ENCODE results near the gene RPH3AL.
A peak's percentile ranks its signal among the peaks of the same experiment; 100 is the strongest.
"Not testable (repeated sequence)": the region's sequence is repeated elsewhere in the genome, so short reads cannot be mapped to it uniquely, and the experiment has no call there.

Gene RPH3AL

DNA sequence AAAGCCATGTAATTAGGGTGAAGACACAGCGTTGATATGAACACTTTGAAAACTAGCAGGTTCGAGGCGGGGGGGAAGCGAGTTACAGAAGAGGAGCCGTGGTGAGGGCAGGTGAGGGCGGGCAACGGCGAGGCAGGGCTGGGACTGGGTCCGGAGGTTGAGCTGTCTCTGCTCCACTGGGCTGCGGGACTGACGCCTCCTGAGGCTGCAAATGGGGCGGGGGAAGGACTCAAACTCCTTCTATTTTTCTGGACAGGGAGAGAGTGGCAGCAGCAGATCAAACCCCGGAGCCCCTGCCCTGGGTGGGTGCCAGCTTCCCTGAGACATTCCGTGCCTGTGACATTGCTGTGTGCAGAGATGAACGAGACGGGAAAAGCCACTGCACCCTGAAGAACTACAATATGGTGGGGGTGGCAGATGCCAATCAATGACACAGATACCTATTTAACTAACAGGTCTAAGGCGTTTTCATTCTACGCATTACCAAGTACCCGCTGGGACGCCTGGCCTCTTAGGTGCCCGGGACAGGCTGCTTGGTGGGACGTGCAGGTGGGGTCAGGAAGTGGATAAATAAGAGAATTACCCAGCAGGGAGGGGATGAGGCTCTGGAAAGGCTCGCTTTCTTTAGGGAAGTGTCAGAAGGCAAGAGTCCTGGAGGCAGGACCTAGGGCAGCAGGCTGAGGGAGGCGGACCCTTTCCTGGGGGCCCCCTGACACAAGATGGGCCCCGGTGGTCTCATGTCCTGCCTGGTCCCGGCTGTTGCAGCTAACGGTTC, 30.4 kb downstream of the RPH3AL start:
- DNase-seq: peak in 4 of 10 donors; percentile 6 to 74 (median 65)
- intact Hi-C loops (cut with DNase I): no loop called here

DNA sequence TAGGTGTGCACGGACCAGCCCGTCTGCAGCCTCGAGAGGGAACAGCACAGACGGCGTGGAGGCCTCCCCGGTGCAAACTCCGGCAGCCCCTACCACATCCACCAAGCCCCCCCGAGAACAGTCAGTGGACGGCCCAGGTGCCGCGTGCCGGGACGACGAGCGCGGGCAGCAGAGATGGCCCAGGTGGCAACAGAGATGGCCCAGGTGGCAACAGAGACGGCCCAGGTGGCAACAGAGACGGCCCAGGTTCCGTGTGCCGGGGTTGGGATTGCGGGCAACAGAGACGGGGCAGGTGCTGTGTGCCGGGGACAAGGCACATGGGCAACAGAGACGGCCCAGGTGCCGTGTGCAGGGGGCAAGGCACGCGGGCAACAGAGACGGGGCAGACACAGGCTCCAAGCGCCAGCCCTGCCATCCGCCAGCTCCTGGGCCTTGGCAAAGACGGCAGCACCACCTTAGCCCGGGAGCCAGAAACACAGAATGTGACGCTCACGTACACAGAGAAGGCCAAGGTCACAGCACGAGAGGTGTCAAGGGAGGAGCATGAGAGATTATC, 31.1 kb downstream of the RPH3AL start:
- peak in 3 of 10 donors; percentile 3 to 72 (median 71) for DNase-seq
- intact Hi-C loops (cut with DNase I): no loop called here

DNA sequence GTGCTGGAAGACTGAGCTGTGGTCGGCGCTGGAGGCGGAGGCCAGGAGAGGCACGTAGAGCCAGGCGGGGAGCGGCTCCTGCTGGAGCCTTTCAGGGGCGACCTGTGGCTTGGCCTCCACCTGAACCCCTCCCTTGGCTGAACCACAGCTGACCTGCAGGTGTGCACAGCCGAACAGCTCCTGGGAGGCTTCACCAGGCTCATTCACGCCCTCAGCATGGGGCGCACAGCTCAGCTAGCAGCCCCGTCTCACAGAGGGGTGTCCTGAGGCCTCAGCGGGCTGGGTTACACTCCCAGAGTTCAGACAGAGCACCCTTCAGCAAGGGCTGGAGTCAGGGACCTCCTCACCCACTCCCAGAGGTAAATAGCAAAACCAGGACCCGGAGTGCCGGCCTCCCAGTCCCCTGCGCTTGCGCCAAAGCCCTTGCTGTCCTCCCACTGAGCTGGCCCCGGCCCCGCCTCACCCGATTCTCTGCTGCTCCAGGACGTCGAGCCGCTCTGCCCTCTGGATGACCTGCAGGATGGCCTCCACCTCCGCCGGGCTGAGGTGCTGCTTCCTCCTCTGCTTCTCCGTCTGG, 31.7 kb downstream of the RPH3AL start:
- peak in 3 of 10 donors; percentile 64 to 80 (median 78) for DNase-seq

DNA sequence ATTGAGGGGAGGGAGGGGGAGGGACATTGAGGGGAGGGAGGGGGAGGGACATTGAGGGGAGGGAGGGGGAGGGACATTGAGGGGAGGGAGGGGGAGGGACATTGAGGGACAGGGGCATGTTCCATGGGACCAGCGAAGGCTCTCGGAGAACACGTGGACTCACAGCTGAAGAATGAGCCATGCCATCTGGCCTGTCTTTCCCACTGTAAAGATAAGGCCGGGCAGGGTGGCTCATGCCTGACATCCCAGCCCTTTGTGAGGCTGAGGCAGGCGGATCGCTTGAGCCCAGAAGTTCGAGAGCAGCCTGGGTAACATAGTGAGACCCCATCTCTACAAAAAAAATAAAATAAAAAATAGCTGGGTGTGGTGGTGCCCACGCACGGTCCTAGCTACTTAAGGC, 32.5 kb downstream of the RPH3AL start:
- peak in 3 of 10 donors; percentile 22 to 51 (median 28) for DNase-seq

More for the DNA sequence above, 31.7 kb downstream of the RPH3AL start:
- intact Hi-C loops (cut with DNase I): no loop called here

DNA sequence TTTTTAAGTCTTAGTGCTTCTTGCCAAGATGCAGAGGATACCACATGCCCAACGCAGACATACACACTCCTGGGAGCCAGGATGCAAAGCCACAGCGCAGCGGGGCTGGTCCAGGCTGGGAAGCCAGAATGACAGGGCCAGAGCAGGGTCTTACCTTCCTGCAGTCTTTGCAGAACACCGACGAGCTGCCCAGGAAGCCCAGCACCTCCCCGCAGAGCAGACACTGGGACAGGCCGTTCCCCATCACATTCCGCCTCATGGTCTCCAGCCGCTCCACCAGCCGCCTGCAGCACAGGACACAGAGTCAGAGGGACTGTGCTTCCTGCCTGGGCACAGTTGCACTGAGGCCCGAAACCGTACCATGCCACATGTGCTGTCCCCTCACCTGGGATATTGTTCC, 33.3 kb downstream of the RPH3AL start:
- intact Hi-C loops (cut with DNase I): no loop called here
- peak in 2 of 10 donors; percentile 55 to 77 for DNase-seq

More for the DNA sequence above, 32.5 kb downstream of the RPH3AL start:
- intact Hi-C loops (cut with DNase I): no loop called here

DNA sequence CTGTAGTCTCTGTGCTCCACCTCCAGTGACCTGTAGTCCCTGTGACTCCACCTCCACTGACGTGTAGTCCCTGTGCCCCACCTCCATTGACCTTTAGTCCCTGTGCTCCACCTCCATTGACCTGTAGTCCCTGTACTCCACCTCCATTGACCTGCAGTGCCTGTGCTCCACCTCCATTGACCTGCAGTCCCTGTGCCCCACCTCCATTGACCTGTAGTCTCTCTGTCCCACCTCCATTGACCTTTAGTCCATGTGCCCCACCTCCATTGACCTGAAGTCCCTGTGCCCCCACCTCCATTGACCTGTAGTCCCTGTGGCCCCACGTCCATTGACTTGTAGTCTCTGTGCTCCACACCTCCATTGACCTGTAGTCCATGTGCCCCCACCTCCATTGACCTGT, 35.5 kb downstream of the RPH3AL start:
- DNase-seq: peak in 2 of 10 donors; percentile 5 to 33
- intact Hi-C loops (cut with DNase I): not testable (repeated sequence)

DNA sequence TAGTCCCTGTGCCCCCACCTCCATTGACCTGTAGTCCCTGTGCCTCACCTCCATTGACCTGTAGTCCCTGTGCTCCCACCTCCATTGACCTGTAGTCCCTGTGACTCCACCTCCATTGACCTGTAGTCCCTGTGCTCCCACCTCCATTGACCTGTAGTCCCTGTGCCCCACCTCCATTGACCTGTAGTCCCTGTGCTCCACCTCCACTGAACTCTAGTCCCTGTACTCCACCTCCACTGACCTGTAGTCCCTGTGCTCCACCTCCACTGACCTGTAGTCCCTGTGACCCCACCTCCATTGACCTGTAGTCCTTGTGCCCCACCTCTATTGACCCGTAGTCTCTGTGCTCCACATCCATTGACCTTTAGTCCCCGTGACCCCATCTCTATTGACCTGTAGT, 37.2 kb downstream of the RPH3AL start:
- DNase-seq: peak in 1 of 10 donors; percentile 32

DNA sequence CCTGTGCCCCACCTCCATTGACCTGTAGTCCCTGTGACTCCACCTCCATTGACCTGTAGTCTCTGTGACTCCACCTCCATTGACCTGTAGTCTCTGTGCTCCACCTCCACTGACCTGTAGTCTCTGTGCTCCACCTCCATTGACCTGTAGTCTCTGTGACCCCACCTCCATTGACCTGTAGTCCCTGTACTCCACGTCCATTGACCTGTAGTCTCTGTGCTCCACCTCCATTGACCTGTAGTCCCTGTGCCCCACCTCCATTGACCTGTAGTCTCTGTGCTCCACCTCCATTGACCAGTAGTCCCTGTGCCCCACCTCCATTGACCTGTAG, 38.0 kb downstream of the RPH3AL start:
- intact Hi-C loops (cut with DNase I): not testable (repeated sequence)
- peak in 2 of 10 donors; percentile 23 to 24 for DNase-seq

More for the DNA sequence above, 37.2 kb downstream of the RPH3AL start:
- intact Hi-C loops (cut with DNase I): not testable (repeated sequence)

DNA sequence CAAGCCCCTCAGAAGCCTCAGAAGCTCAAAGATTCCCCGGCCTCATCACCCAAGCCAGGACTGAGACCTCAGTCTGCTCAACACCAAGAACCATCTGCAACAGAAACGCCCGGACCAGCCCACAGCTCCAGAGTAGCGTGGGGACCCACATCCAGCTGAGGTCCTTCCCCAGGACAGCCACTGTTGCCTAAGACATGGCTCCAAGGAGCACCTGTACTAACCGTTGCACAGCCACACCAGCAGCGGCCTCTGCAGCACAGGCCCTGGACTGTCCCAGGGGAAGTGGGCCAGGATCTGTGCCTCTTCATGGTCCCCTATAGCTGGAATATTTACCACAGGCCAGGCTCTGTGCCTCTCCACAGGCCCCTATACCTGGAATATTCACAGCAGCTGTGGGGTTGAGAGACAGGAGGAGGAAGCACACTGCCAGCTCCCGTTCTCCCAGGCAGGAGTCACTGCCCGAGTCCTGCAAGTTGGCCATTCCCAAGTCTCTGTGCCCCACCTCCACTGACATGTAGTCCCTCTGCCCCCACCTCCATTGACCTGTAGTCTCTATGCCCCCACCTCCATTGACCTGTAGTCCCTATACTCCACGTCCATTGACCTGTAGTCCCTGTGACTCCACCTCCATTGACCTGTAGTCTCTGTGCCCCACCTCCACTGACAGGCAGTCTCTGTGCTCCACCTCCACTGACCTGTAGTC, 38.5 kb downstream of the RPH3AL start:
- DNase-seq: peak in 1 of 10 donors; percentile 74
- intact Hi-C loops (cut with DNase I): no loop called here

DNA sequence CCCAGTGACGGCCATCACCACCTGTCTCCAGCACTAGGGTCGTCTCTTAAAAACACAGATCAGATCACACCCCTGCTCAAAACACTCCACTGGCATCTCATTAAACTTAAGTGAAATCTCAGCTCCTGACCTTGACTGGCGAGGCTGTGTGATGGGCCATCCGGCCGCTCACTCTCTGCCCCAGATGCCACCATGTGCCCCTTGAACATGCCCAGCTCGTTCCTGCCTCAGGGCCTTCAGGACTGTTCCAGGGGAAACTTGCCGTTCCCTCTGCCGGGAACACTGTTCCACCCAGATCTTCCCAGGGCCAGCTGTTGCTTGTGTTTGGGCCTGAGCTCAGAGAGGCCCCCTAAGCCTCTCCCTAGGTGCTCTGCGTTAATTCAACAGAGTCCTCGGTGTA, 39.4 kb downstream of the RPH3AL start:
- peak in 1 of 10 donors; percentile 51 for DNase-seq
- intact Hi-C loops (cut with DNase I): no loop called here

DNA sequence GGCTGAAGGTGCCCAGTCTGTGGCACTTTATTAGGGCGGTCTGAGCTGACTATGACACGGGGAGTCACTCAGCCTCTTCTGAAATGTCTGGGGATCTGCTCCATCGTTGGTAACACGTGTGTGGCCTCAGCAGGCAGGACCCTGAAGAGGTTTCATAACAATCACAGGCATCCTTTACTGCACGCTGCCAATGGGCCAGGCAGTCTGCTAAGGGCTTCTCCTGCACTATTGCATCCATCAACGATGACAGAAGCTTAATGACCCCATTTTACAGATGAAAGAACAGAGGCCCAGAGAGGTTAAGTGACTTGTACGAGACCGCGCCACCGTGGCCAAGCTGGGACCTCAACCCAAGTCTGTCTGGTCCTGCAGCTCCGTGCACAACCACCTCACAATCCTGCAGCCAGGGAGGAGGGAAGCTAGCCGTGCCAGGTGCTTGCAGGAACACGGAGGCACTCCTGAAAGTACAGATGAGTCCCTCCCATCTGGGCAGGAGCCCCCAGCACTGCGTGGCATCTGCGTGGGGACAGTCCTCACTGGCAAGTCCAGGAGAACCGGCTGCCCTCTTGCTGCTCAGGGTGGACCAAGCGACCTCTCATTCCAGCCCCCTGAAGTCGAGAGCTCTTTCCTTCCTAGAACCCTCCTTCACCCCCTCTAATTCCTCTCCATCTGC, 40.0 kb downstream of the RPH3AL start:
- intact Hi-C loops (cut with DNase I): no loop called here
- peak in 3 of 10 donors; percentile 3 to 74 (median 72) for DNase-seq

DNA sequence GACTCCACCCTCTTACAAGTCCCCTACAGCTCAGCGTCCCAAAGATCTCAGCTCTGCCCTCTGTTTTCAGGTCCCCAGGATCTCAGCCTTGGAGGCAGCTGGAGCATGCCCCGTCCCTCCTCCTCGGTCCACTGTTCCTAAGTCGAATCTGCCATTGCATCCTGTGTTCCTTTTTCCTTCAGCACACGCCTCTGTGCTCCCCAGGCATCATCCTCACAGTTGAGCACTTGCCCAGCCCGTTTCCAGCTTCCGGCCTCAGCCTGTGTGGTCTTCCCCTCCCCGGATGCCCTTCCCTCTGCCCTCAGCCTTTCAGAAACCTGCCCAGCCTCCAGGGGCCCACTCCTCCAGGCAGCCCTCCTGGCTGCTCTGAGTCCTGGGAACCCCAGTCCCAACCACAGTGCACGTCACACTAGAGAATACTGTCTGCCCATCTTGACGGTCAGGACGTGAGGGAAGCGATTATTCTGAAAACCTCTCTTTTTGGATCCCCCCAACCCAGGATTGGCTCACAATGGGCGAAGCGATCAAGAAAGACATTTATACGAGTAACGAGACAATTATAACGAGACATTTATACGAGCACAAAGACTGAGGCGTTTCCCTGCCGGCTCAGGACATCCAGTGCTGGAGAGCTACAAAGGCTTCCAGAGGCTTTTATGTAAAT, 41.4 kb downstream of the RPH3AL start:
- intact Hi-C loops (cut with DNase I): no loop called here
- DNase-seq: peak in 3 of 10 donors; percentile 5 to 73 (median 72)

DNA sequence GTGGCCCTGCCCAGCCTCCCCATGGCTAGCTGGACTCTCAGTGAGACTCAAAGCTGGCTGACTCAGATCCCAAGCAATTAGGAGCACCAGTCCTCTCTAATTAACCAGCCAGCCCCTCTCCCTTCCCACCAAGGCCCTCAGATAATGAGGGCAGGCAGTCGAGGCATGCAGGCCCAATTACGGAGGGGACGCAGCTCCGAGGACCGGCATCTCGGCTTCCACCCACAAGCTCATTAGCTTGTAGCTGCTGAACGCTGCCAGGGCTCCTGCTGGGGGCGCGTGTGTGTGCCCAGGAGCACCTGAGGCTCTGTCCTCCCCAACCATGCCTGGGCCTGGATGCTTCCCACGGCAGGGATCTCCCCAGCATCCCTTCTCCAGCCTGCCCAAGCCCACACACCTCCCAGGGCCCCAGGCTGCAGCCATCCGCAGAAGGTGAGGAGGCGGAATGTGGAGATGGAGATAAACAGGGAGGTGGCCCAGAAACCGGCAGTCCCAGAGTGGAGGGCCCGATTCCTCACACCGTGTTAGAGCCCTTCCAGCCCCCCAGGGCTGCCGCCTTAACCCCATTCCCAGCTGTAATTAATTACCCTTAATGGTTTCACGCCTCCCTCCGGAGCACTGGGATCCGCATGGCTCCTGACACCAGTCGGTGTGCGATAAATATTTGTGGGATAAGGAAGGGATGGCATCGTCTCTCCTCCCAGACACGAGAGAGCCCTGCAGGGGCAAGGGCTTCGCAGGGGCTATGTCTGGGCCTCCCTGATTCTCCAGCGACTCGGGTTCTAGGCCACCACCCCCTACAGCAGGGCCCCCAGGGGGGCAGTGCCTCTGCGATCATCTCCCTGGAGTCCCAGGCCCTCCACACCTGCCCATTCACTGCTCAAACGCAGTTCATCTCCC, 42.2 kb downstream of the RPH3AL start:
- DNase-seq: peak in 8 of 10 donors; percentile 46 to 94 (median 66)
- intact Hi-C loops (cut with DNase I): no loop called here

DNA sequence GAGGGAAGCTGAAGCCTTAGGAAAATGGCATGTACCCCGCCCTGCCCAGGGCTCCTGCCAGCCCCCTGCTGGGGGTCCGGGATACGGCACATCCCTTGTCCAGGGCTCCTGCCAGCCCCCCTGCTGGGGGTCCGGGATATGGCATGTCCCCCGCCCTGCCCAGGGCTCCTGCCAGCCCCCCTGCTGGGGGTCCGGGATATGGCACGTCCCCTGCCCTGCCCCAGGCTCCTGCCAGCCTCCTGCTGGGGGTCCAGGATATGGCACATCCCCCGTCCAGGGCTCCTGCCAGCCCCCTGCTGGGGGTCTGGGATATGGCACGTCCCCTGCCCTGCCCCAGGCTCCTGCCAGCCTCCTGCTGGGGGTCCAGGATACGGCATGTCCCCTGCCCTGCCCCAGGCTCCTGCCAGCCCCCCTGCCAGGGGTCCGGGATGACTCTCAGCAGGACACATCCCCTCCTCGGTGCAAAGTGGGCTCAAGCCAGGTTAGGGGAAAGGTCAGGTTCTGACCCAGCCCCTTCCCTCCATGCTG, 43.2 kb downstream of the RPH3AL start:
- peak in 3 of 10 donors; percentile 65 to 80 (median 66) for DNase-seq
- intact Hi-C loops (cut with DNase I): no loop called here

DNA sequence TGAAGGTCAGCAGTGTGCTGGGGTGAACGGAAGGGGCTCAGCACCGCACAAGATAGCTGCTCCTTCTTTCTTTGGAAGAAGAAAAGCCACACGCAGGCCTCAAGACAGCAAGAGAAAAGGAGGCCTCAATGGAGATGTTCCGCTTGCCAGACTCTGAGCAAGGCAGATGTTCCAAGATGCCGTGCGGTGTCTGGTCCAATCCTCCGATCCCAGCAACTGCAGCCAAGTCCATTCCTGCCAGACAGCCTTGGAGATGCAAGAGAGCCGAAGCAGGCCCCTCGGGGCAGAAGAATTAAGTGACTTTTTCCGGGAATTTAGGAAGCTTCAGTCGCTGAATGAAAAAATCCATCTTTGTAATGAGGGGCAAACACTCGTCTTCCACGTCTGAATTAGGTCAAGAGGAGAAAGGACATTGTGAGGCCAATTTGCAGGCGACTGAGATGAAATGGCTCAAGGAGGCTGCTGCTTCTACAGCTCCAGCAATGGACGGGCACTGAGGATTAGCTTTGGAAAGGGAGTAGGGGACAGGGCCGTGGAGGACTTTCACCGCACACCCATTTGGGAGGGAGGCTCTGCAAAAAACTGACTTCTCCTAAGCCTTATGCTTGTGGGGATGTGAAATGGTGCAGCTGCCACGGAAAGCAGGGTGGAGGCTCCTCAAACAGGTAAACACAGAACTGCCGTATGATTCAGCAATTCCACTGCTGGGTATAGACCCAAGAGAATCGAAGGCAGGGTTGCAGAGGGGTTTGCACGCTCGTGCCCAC, 44.7 kb downstream of the RPH3AL start:
- intact Hi-C loops (cut with DNase I): no loop called here
- DNase-seq: peak in 4 of 10 donors; percentile 32 to 87 (median 80)

DNA sequence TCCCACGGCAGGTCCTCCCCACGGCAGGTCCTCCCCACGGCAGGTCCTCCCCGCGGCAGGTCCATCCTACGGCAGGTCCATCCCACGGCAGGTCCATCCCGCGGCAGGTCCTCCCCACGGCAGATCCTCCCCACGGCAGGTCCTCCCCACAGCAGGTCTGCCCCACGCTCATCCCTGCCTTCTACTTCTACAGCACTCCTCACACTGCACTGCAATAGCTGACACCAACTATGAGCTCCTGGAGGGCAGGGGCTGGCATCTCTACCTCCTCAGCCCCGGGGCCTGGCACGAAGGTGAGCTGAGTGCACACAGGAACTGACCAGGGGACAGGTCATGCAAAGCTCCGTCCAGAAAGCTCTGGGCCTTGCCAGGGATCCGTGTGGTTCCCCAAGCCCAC, 45.3 kb downstream of the RPH3AL start:
- intact Hi-C loops (cut with DNase I): no loop called here
- peak in 3 of 10 donors; percentile 42 to 80 (median 73) for DNase-seq

DNA sequence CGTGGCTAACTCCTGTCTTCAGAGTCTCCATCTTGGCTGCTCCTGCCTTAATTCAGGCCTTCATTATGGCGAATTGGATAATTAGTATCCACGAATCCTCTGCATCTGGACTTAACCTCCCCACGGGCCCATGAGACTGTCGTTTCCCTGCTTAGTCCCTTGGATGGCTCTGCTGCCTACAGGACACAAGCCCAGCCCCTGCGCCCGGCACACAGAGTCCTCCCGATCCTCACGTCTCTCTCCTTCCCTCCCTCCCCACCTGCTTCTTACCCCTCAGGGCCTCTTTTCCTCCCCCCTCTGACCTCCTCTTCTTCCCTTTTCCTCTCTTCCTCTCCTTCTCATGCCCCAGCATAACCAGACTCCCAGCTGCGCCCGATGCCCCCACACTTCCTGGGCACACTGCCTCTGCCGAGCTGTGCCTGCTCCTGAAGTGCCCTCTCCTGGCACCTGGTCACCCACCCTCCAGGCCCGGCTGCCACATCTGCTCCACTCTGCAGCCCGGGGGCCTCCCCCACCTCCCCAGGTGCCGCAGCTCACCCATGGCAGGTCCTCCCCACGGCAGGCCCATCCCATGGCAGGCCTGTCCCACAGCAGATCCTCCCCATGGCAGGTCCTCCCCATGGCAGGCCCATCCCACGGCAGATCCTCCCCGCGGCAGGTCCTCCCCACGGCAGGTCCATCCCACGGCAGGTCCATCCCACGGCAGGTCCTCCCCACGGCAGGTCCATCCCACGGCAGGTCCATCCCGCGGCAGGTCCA, 45.9 kb downstream of the RPH3AL start:
- intact Hi-C loops (cut with DNase I): no loop called here
- peak in 3 of 10 donors; percentile 54 to 85 (median 62) for DNase-seq
